ENCODE results near the gene PDGFRB. TPM values are rescaled to one million over a fixed set of nuclear protein-coding genes. Genes with fewer than 3 reads are reported as not detected.

PDGFRB gene
- polyA plus RNA-seq, 1 donor from 2014 or later = not detected

DNA sequence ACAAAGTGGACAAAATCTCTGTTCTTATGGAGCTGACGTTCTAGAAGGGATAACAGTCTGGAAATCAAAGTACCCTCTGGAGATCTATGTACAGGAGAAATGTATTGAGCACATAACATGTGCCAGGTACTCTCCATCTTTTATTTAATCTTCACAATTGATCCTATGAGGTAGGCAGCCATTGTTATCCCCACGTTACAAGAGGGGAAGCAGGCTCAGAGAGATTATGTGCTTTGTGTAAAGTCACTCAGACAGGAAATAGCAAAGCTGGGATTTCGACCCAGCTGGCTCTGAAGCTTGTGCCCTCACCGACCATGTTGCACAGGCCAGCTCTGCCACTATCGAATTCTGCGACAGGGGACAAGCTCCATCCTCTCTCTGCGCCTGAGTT is 21.5 kb downstream of the PDGFRB start:
- H4K20me1 ChIP-seq (ENCODE audit: insufficient read depth) = no peaks in the 10 kb centered on the region
- TF ChIP-seq RAD21 (conservative IDR thresholded peaks at IDR 0.05) (no peak), POLR2AphosphoS5 (IDR thresholded peaks at IDR 0.05) (no peak), TAF1 (IDR thresholded peaks at IDR 0.05; ENCODE audit: low read depth) (no peak), EZH2 (IDR thresholded peaks at IDR 0.05; ENCODE audit: borderline replicate concordance, insufficient read depth, low read length, poor library complexity, severe bottlenecking) (no peak), EP300 (conservative IDR thresholded peaks at IDR 0.05; ENCODE audit: poor library complexity, severe bottlenecking) (no peak), MXI1 (conservative IDR thresholded peaks at IDR 0.05; ENCODE audit: poor library complexity, severe bottlenecking) (no peak)
- TF ChIP-seq, protein P1, sequence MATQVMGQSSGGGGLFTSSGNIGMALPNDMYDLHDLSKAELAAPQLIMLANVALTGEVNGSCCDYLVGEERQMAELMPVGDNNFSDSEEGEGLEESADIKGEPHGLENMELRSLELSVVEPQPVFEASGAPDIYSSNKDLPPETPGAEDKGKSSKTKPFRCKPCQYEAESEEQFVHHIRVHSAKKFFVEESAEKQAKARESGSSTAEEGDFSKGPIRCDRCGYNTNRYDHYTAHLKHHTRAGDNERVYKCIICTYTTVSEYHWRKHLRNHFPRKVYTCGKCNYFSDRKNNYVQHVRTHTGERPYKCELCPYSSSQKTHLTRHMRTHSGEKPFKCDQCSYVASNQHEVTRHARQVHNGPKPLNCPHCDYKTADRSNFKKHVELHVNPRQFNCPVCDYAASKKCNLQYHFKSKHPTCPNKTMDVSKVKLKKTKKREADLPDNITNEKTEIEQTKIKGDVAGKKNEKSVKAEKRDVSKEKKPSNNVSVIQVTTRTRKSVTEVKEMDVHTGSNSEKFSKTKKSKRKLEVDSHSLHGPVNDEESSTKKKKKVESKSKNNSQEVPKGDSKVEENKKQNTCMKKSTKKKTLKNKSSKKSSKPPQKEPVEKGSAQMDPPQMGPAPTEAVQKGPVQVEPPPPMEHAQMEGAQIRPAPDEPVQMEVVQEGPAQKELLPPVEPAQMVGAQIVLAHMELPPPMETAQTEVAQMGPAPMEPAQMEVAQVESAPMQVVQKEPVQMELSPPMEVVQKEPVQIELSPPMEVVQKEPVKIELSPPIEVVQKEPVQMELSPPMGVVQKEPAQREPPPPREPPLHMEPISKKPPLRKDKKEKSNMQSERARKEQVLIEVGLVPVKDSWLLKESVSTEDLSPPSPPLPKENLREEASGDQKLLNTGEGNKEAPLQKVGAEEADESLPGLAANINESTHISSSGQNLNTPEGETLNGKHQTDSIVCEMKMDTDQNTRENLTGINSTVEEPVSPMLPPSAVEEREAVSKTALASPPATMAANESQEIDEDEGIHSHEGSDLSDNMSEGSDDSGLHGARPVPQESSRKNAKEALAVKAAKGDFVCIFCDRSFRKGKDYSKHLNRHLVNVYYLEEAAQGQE (IDR thresholded peaks at IDR 0.05; ENCODE audit: borderline replicate concordance) = no peak
- H3F3A ChIP-seq (ENCODE audit: insufficient read depth, low read length, poor library complexity, severe bottlenecking) = no peaks in the 10 kb centered on the region
- no peak overlapping the region for H3K4me2 ChIP-seq (ENCODE audit: low read length)
- no peak overlapping the region for H3K27ac ChIP-seq (ENCODE audit: low read length)
- H3K9me3 ChIP-seq (ENCODE audit: low read length) = no peaks in the 10 kb centered on the region
- H3K27me3 ChIP-seq (ENCODE audit: insufficient read depth, low read depth, low read length) = no peaks in the 10 kb centered on the region
- H3K36me3 ChIP-seq (ENCODE audit: insufficient read depth, low read length) = no peaks in the 10 kb centered on the region
- no peaks in the 10 kb centered on the region for H3K79me2 ChIP-seq (replicated peaks; ENCODE audit: insufficient read depth, low read length)
- H2AFZ ChIP-seq (ENCODE audit: low read depth, low read length) = no peak overlapping the region
- H3K9me2 ChIP-seq (ENCODE audit: insufficient read depth, low read length) = no peaks in the 10 kb centered on the region
- H3K4me3 ChIP-seq (ENCODE audit: low read length) = no peak overlapping the region
- H3K9ac ChIP-seq (ENCODE audit: low read length) = no peak overlapping the region

DNA sequence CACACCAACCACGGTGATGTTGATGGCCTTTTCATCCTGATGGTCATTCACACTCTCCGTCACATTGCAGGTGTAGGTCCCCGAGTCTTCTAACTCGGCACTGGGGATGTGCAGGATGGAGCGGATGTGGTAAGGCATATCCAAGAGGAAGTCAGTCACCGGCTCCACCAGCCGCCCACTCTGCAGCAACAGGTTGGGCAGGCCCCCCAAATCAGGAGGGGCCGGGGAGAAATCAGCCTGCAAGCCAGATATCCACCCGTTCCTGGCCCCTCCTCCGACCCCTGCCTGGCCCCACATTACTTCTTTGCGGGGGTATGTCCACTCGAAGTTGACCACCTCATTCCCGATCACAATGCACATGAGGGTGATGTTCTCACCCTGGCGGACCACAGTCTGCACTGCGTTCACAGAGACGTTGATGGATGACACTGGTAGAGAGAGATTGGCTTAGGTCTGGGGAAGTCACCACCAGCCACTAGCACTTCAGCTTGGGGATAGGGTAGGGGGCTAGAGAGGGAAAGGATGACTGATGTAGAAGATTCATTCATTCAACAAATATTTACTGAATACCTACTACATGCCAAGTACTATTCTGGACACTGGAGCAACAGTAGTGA is 22.0 kb downstream of the PDGFRB start:
- H3K27me3 ChIP-seq (ENCODE audit: insufficient read depth, low read depth, low read length) = no peaks in the 10 kb centered on the region
- no peaks in the 10 kb centered on the region for H3K79me2 ChIP-seq (replicated peaks; ENCODE audit: insufficient read depth, low read length)
- H3K9me2 ChIP-seq (ENCODE audit: insufficient read depth, low read length) = no peaks in the 10 kb centered on the region
- H3K9me3 ChIP-seq (ENCODE audit: low read length) = no peaks in the 10 kb centered on the region
- H3F3A ChIP-seq (ENCODE audit: insufficient read depth, low read length, poor library complexity, severe bottlenecking) = no peaks in the 10 kb centered on the region
- H4K20me1 ChIP-seq (ENCODE audit: insufficient read depth) = no peaks in the 10 kb centered on the region
- H3K27ac ChIP-seq (ENCODE audit: low read length) = no peak overlapping the region
- H3K9ac ChIP-seq (ENCODE audit: low read length) = no peak overlapping the region
- TF ChIP-seq SMC3 (conservative IDR thresholded peaks at IDR 0.05; ENCODE audit: poor library complexity) (no peak), EP300 (conservative IDR thresholded peaks at IDR 0.05; ENCODE audit: poor library complexity, severe bottlenecking) (no peak), MXI1 (conservative IDR thresholded peaks at IDR 0.05; ENCODE audit: poor library complexity, severe bottlenecking) (no peak), EZH2 (IDR thresholded peaks at IDR 0.05; ENCODE audit: borderline replicate concordance, insufficient read depth, low read length, poor library complexity, severe bottlenecking) (no peak), POLR2AphosphoS5 (IDR thresholded peaks at IDR 0.05) (no peak), TAF1 (IDR thresholded peaks at IDR 0.05; ENCODE audit: low read depth) (no peak), RAD21 (conservative IDR thresholded peaks at IDR 0.05) (no peak)
- TF ChIP-seq, protein P1 (IDR thresholded peaks at IDR 0.05; ENCODE audit: borderline replicate concordance) = no peak
- TF ChIP-seq, protein P2, sequence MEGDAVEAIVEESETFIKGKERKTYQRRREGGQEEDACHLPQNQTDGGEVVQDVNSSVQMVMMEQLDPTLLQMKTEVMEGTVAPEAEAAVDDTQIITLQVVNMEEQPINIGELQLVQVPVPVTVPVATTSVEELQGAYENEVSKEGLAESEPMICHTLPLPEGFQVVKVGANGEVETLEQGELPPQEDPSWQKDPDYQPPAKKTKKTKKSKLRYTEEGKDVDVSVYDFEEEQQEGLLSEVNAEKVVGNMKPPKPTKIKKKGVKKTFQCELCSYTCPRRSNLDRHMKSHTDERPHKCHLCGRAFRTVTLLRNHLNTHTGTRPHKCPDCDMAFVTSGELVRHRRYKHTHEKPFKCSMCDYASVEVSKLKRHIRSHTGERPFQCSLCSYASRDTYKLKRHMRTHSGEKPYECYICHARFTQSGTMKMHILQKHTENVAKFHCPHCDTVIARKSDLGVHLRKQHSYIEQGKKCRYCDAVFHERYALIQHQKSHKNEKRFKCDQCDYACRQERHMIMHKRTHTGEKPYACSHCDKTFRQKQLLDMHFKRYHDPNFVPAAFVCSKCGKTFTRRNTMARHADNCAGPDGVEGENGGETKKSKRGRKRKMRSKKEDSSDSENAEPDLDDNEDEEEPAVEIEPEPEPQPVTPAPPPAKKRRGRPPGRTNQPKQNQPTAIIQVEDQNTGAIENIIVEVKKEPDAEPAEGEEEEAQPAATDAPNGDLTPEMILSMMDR (IDR thresholded peaks at IDR 0.05; ENCODE audit: poor library complexity, severe bottlenecking) = no peak
- H3K4me3 ChIP-seq (ENCODE audit: low read length) = no peak overlapping the region
- H3K4me2 ChIP-seq (ENCODE audit: low read length) = no peak overlapping the region
- no peak overlapping the region for H2AFZ ChIP-seq (ENCODE audit: low read depth, low read length)
- H3K36me3 ChIP-seq (ENCODE audit: insufficient read depth, low read length) = no peaks in the 10 kb centered on the region

Data from neural cell (in vitro differentiated cells).